PC-3 (cell line): ENCODE results near the gene SORL1-AS1.

Experiments used
- CTCF ChIP-seq: fragments of 300-600 bp; sonication (generic); conservative IDR thresholded peaks from 2 replicates; pipeline ENCODE4 v1.5.1; 2017; ENCODE audit warnings: antibody characterized with exemption, low read depth, mild to moderate bottlenecking, low read length
- EZH2 ChIP-seq: fragments of 300-600 bp; sonication (generic); IDR thresholded peaks from one replicate; pipeline ENCODE4 v1.6.1; 2017; ENCODE audit warnings: antibody characterized with exemption, mild to moderate bottlenecking, low read length; ENCODE audit not compliant: unreplicated experiment

DNA sequence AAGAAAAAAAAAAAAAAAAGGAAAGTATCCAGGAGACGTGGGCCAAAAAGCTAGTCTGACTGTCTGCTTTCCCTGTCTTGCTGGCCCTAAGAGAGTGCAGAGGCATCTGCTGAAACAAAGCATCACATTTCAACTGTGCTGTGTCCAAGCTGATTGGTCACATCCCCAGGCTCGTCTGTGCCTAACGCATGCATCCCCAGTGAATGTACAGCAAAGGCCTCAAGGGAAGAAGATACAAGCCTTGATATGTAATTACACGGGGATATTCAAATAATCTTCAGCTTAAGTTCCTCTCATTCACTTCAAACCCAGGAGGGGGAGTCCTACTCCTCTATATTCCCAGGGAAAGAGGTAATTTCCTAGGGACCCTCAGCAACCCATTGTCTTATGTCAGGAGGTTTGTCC, 6.0 kb downstream of the SORL1-AS1 start:
- peak; percentile 65 for TF ChIP-seq CTCF
- no peak for TF ChIP-seq EZH2
